Mucosa of stomach (tissue), 1 donor: ENCODE results near the gene ZNF644.
"Not testable (repeated sequence)": the region's sequence is repeated elsewhere in the genome, so short reads cannot be mapped to it uniquely, and the experiment has no call there.

Experiments used
- H3K27me3 ChIP-seq: one replicate; pipeline ENCODE4 v1.7.0; 2013; ENCODE audit warnings: mild to moderate bottlenecking, low read length; ENCODE audit not compliant: control insufficient read depth, insufficient read depth
- H3K36me3 ChIP-seq: one replicate; pipeline ENCODE4 v1.7.0; 2013; ENCODE audit warnings: low read length; ENCODE audit not compliant: control insufficient read depth, insufficient read depth
- H3K4me1 ChIP-seq: one replicate; pipeline ENCODE4 v1.7.0; 2013; ENCODE audit warnings: mild to moderate bottlenecking, low read length; ENCODE audit not compliant: control insufficient read depth, insufficient read depth
- H3K4me3 ChIP-seq: one replicate; pipeline ENCODE4 v1.7.0; 2013; ENCODE audit warnings: low read length
- H3K9ac ChIP-seq: one replicate; pipeline ENCODE4 v1.7.0; 2013; ENCODE audit warnings: mild to moderate bottlenecking, low read length, moderate library complexity
- H3K9me3 ChIP-seq: one replicate; pipeline ENCODE4 v1.7.0; 2013; ENCODE audit warnings: mild to moderate bottlenecking, low read length, moderate library complexity; ENCODE audit not compliant: control insufficient read depth
- donor health status: Pancreatic carcinoma.

ZNF644 gene

DNA sequence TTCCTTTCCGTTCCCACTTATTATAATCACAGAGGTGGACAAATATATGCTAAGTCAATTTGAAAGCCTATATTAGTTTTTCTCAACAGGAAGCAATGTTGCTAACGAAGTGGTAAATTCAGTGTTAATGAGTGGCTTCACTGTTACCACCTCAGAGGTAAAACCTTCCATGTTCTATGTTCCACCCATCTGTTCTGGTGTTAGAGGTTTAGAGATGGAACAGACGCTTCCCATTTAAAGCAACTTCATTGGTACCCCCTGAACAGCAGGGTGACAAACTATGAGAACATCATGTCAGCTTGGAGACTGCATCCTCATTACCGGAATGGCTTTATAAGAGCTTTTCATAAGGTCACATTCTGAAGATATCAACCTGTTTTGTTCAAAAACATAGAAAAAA lies 77.9 kb downstream of the ZNF644 start:
- Histone ChIP-seq H3K9me3 (no peaks in the 10 kb centered on the region), H3K4me1 (no peaks in the 10 kb centered on the region), H3K4me3 (no peak overlapping the region), H3K36me3 (no peaks in the 10 kb centered on the region), H3K27me3 (no peaks in the 10 kb centered on the region), H3K9ac (no peak overlapping the region)

DNA sequence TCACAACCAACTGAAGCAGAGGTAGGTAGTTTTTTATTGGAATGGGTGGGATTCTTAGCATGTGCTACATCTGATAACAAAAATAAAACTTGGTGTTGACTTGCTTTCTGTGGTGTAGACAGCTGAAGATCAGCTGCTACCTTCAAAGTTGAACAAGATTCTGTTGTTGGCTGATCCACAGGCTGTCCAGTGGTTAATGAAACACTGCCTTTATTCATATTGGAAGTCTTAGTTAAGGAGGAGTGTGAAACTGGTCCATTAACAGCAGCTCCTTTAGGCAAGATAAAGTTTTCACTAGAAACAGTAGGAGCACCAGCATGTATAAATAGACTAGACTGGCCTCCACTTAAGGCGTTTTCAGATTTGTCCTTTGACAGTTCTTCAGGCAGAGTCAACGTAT lies 81.1 kb downstream of the ZNF644 start:
- no peak overlapping the region for H3K4me3 ChIP-seq
- H3K27me3 ChIP-seq = no peaks in the 10 kb centered on the region
- no peaks in the 10 kb centered on the region for H3K4me1 ChIP-seq
- H3K9me3 ChIP-seq = no peaks in the 10 kb centered on the region
- no peak overlapping the region for H3K9ac ChIP-seq
- H3K36me3 ChIP-seq = no peaks in the 10 kb centered on the region

DNA sequence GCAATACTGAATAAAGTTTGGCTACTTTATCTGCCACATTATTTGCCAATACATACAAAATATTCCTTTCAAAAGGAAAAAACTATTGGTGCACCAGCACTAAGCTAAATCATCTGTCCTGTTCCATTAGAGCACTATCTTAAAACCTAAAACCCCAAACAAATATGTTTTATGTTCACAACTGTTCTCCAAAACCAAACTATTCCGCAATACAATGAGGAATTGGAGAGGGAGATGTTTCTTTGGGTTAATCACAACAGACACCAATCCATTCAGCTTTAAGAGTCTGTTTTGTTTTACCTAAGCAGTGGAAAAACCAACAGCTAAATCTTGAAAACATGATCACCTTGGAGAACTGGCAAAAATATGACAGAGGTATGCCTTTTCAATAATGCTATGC lies 85.1 kb downstream of the ZNF644 start:
- Histone ChIP-seq H3K9me3 (no peaks in the 10 kb centered on the region), H3K4me1 (no peaks in the 10 kb centered on the region), H3K4me3 (no peak overlapping the region), H3K9ac (no peak overlapping the region), H3K27me3 (no peaks in the 10 kb centered on the region), H3K36me3 (no peaks in the 10 kb centered on the region)

DNA sequence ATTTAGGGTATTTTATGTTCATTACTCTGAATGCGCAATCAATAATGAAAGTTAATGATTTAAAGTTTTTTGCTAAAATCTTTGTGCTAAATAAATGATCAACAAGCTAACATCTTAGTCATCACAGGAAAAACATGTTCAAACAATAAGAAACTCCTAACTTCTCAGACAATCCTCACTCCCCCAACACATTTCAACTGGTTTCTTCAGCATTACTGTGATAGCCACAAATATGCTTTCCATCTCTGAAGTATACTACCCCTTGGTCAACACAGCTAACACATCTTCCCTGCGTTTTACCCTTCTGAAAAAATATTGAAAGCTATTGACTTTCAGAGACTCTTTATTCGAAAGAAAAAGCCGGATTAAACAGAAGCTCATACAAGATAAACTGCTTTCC lies 85.8 kb downstream of the ZNF644 start:
- no peaks in the 10 kb centered on the region for H3K4me1 ChIP-seq
- no peak overlapping the region for H3K9ac ChIP-seq
- H3K4me3 ChIP-seq = no peak overlapping the region
- no peaks in the 10 kb centered on the region for H3K36me3 ChIP-seq
- H3K9me3 ChIP-seq = no peaks in the 10 kb centered on the region
- H3K27me3 ChIP-seq = no peaks in the 10 kb centered on the region

DNA sequence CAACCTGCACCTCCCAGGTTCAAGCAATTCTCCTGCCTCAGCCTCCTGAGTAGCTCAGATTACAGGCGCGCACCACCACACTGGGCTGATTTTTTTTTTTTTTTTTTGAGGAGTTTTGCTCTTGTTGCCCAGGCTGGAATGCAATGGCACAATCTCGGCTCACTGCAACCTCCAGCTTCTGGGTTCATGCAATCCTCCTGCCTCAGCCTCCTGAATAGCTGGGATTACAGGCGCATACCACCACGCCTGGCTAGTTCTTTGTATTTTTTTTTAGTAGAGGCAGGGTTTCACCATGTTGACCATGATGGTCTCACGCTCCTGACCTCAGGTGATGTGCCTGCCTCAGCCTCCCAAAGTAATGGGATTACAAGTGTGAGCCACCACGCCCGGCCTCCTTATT lies 93.6 kb downstream of the ZNF644 start:
- H3K4me1 ChIP-seq, H3K36me3 ChIP-seq, H3K9ac ChIP-seq, H3K4me3 ChIP-seq, H3K27me3 ChIP-seq, H3K9me3 ChIP-seq: not testable (repeated sequence)

DNA sequence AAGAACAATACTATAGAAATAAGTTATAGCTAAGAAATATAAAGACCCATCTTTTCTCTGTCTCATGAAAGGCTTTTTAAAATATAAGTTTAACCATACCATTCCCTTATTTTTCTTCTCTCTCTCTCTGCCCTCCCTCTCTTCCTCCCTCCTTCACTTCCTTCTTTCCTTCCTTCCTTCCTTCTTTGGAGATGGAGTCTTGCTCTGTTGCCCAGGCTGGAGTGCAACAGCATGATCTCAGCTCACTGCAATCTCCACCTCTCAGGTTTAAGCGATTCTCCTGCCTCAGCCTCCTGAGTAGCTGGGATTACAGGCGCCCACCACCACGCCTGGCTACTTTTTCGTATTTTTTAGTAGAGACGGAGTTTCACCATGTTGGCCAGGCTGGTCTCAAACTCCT lies 94.2 kb downstream of the ZNF644 start:
- not testable (repeated sequence) for H3K27me3 ChIP-seq, H3K9me3 ChIP-seq, H3K9ac ChIP-seq, H3K36me3 ChIP-seq, H3K4me3 ChIP-seq, H3K4me1 ChIP-seq

DNA sequence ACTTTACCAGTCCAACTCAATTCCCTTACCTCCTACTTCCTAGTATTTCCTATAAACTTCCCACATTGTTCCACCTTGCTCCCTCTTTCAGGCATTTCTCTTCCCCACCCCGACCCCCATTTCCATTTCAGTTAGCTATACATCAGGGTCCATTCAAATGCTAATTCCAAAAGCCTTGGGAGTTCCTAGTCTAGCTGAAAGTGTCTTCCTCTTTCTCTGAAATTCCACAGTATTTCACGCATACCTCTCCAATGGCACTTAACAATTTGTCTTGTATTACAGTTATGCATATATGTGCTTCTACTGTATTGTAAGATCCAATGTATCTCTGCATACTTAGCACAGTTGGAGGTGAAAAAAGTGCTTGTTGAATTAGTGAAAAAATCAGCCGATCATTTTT lies 94.9 kb downstream of the ZNF644 start:
- H3K36me3 ChIP-seq = no peaks in the 10 kb centered on the region
- no peaks in the 10 kb centered on the region for H3K9me3 ChIP-seq
- H3K4me1 ChIP-seq = no peaks in the 10 kb centered on the region
- H3K4me3 ChIP-seq = no peak overlapping the region
- no peak overlapping the region for H3K9ac ChIP-seq
- H3K27me3 ChIP-seq = no peaks in the 10 kb centered on the region

DNA sequence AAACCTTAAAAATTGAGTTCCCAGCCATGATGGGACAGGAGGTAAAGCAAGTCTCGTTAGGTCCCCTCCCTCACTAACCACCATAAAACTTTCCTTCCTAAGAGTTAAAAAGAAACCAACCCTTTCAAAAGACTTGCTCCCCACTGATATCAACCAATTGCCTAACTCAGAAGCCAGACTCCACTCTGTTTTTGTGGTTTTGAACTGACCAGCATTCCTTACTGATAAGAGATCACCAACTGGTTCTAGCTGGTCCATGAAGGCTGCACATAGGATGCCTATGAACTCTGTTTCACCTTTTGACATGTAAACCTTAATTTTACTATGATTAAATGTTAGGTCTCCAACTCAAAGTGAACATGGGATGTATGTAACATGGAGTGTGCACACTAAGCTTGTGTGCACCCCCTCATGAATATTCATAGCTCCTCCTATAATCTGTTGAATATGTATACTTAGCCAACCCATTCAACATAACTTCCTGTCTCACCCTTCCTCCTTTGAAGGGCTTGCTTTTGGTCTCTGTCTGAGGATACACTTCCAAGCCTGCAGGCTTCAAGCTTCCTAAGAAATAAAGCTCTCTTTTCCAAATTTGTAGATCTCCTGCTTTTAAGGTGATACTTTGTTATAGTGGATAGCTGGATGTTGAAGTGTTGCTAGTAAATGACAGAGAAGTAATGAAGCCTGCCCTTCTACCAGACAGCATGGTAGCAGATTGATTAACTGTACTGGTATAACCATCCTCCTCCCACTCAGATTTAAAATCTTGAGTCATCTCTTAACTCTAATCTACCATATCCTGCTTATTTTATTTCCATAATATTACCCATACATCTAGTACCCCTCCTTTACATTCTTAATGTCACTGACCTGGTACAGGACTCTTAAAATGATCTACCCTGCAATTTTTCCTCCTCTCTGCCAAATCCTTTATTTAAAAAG lies 95.6 kb downstream of the ZNF644 start:
- no peaks in the 10 kb centered on the region for H3K36me3 ChIP-seq
- H3K27me3 ChIP-seq = no peaks in the 10 kb centered on the region
- no peak overlapping the region for H3K4me3 ChIP-seq
- H3K4me1 ChIP-seq = no peaks in the 10 kb centered on the region
- no peaks in the 10 kb centered on the region for H3K9me3 ChIP-seq
- H3K9ac ChIP-seq = no peak overlapping the region

DNA sequence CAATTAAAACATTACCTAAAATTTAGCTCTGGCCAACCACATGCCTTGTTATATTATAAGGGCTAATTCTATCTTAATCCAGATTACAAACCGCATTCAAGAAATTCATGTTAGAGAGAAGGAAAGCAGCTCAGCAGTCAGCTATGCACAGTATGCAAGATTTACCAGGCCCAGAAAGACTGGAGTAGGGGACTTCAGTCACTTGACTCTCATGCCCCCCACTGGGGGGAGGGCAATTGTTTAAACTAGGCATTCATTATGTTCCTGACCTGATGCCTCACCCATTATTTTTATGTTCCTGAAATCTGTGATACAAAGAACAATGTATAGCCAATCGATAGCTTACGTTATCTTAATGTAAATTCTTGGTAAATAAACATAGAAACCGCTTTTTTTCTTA lies 96.9 kb downstream of the ZNF644 start:
- Histone ChIP-seq H3K9ac (no peak overlapping the region), H3K9me3 (no peaks in the 10 kb centered on the region), H3K4me1 (no peaks in the 10 kb centered on the region), H3K4me3 (no peak overlapping the region), H3K27me3 (no peaks in the 10 kb centered on the region), H3K36me3 (no peaks in the 10 kb centered on the region)

DNA sequence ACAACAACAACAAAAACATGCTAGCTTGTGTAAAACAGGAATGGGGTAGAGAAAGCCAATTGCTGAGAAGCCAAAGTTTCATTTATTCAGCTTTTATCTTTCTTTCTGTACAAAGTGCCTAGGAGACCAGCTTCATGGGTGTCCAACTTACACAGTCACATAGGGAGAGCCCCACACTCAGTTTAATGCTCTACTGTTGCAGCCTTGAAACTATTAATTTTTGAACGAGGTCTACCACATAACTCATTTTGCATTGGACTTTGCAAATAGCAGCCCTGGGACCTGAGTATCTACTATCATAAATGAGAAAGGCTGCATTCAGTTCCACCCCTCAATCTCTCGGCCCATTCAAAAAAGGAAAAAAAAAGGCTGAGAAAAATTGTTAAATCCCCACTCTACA lies 98.8 kb downstream of the ZNF644 start:
- H3K4me1 ChIP-seq = no peaks in the 10 kb centered on the region
- H3K9ac ChIP-seq = no peak overlapping the region
- no peaks in the 10 kb centered on the region for H3K27me3 ChIP-seq
- H3K4me3 ChIP-seq = no peak overlapping the region
- no peaks in the 10 kb centered on the region for H3K9me3 ChIP-seq
- no peaks in the 10 kb centered on the region for H3K36me3 ChIP-seq

DNA sequence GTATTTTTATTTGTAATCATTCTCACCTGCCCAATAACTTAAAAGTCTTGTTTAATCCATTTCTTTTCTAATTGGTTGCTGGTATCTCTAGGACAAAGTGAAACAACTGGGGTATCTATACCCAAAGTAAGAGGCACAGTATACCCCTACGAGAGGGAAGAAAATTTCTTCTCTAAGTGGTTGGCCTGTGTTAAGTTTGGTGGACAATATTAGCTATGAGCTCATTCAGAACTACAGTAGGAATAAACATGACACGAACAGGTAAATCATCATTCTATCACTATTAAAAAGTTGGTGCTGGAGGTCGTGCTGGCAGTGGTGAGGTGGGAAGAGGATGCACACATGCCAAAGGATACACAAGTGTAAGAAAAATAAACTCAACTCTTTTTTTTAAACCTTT lies 99.6 kb downstream of the ZNF644 start:
- Histone ChIP-seq H3K4me1 (no peaks in the 10 kb centered on the region), H3K9ac (no peak overlapping the region), H3K4me3 (no peak overlapping the region), H3K9me3 (no peaks in the 10 kb centered on the region), H3K27me3 (no peaks in the 10 kb centered on the region), H3K36me3 (no peaks in the 10 kb centered on the region)

DNA sequence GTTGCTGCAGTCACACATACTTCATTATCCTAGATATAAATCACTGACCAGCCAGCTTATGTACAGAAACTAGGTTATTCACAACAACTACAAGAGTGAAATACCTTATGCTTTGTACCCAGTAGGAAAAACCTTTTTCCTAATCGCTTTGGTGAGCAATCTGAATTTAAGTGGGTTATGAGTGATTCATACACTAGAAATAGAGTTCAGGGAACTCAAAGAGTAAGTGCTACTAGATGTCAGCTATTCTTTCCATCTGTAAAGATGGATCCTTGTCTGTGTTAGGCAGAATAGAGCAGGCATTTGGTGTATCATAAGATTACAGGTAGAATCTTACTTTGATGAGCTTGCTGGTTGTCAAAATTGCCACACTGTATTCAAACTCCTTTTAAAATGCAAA lies 101.9 kb downstream of the ZNF644 start:
- Histone ChIP-seq H3K4me3 (no peak overlapping the region), H3K9ac (no peak overlapping the region), H3K4me1 (no peaks in the 10 kb centered on the region), H3K36me3 (no peaks in the 10 kb centered on the region), H3K27me3 (no peaks in the 10 kb centered on the region), H3K9me3 (no peaks in the 10 kb centered on the region)
